Measurements from ENCODE around the gene TP63.

DNA sequence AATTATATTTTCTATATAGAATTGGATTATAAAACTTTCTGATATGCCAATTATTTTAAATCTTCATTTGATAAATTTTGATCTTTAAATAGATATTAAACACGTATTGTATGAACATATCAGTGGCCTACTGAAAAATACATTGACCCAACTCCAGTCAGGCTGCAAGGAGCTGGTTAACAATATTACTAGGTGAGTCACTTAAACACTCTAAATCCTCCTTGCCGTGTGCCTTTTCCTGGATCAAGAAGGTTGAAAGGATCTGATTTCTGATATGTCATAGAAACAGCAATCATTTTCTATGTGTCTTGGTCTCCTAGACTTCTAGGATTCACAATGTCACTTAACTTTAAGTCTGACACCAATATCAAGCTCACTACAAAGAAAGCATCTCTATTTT lies 123.2 kb downstream of the TP63 start:
- no peak for TF ChIP-seq GATA2 (IDR thresholded peaks at IDR 0.05; ENCODE audit: insufficient read depth, insufficient read length, low read depth, low read length)
- TF ChIP-seq, protein P1, sequence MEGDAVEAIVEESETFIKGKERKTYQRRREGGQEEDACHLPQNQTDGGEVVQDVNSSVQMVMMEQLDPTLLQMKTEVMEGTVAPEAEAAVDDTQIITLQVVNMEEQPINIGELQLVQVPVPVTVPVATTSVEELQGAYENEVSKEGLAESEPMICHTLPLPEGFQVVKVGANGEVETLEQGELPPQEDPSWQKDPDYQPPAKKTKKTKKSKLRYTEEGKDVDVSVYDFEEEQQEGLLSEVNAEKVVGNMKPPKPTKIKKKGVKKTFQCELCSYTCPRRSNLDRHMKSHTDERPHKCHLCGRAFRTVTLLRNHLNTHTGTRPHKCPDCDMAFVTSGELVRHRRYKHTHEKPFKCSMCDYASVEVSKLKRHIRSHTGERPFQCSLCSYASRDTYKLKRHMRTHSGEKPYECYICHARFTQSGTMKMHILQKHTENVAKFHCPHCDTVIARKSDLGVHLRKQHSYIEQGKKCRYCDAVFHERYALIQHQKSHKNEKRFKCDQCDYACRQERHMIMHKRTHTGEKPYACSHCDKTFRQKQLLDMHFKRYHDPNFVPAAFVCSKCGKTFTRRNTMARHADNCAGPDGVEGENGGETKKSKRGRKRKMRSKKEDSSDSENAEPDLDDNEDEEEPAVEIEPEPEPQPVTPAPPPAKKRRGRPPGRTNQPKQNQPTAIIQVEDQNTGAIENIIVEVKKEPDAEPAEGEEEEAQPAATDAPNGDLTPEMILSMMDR (IDR thresholded peaks at IDR 0.05; ENCODE audit: extremely low read depth in 1 of 2, insufficient read depth in 1 of 2, low read depth in 1 of 2, low read length in 2 of 2) = no peak
- no peak for TF ChIP-seq POLR2A (IDR thresholded peaks at IDR 0.05; ENCODE audit: low read depth, low read length)

Measured in endothelial cell of umbilical vein (primary cell).